DOHH2 (cell line): ENCODE data around the gene FAM181A.

Experiments used
- H3F3A ChIP-seq: fragments of 200-600 bp; sonication (generic), shearing (Covaris generic); 2 replicates; pipeline ENCODE4 v1.6.0; 2016; ENCODE audit warnings: antibody characterized with exemption, mild to moderate bottlenecking; ENCODE audit not compliant: control insufficient read depth, insufficient read depth
- H3K27ac ChIP-seq: fragments of 200-600 bp; sonication (generic); 2 replicates; pipeline ENCODE4 v1.5.1; 2014; ENCODE audit warnings: low read depth, mild to moderate bottlenecking, low read length, moderate library complexity
- H3K27me3 ChIP-seq: fragments of 200-600 bp; sonication (generic); 2 replicates; pipeline ENCODE4 v1.6.1; 2014; ENCODE audit warnings: mild to moderate bottlenecking, low read length, mixed read lengths; ENCODE audit not compliant: control insufficient read depth
- H3K36me3 ChIP-seq: fragments of 200-600 bp; sonication (generic); 2 replicates; pipeline ENCODE4 v1.6.1; 2014; ENCODE audit warnings: mild to moderate bottlenecking, low read length, moderate library complexity, mixed read lengths; ENCODE audit not compliant: control insufficient read depth
- H3K4me1 ChIP-seq: fragments of 200-600 bp; sonication (generic); 2 replicates; pipeline ENCODE4 v1.6.1; 2014; ENCODE audit warnings: mild to moderate bottlenecking, low read length, mixed read lengths; ENCODE audit not compliant: control insufficient read depth
- H3K4me2 ChIP-seq: fragments of 200-600 bp; sonication (generic); 2 replicates; pipeline ENCODE4 v1.6.0; 2014; ENCODE audit warnings: mild to moderate bottlenecking, low read length, moderate library complexity
- H3K4me3 ChIP-seq: fragments of 200-600 bp; sonication (generic); 2 replicates; pipeline ENCODE4 v1.5.1; 2014; ENCODE audit warnings: mild to moderate bottlenecking, low read length, mixed read lengths
- H3K79me2 ChIP-seq: fragments of 200-600 bp; sonication (generic); 2 replicates; pipeline ENCODE4 v1.6.1; 2014; ENCODE audit warnings: mild to moderate bottlenecking, low read length, mixed read lengths; ENCODE audit not compliant: control insufficient read depth
- H3K9me2 ChIP-seq: fragments of 200-600 bp; sonication (generic); replicated peaks from 2 replicates; pipeline ENCODE4 v1.6.1; 2014; ENCODE audit warnings: mild to moderate bottlenecking, low read length, mixed read lengths; ENCODE audit not compliant: control insufficient read depth
- H3K9me3 ChIP-seq: fragments of 200-600 bp; sonication (generic); 2 replicates; pipeline ENCODE4 v1.6.1; 2014; ENCODE audit warnings: antibody characterized with exemption, low read length, mixed read lengths; ENCODE audit not compliant: control insufficient read depth, insufficient read depth
- H4K20me1 ChIP-seq: fragments of 200-600 bp; sonication (generic); 2 replicates; pipeline ENCODE4 v1.6.0; 2014; ENCODE audit warnings: low read depth, mild to moderate bottlenecking, antibody characterized with exemption, low read length, moderate library complexity; ENCODE audit not compliant: control insufficient read depth, insufficient read depth
- CTCF ChIP-seq: fragments of 200-600 bp; sonication (generic); IDR thresholded peaks from one replicate; pipeline ENCODE4 v1.5.1; 2014; ENCODE audit warnings: antibody characterized with exemption, mild to moderate bottlenecking, low read depth, low read length; ENCODE audit not compliant: poor library complexity, severe bottlenecking
- EZH2phosphoT487 ChIP-seq: fragments of 200-600 bp; sonication (generic); IDR thresholded peaks from 2 replicates; pipeline ENCODE4 v1.6.1; 2017; ENCODE audit warnings: borderline replicate concordance, mild to moderate bottlenecking, antibody characterized with exemption, low read length, moderate library complexity, mixed read lengths

The FAM181A gene

GRCh38 chr14:93958567-93959238, 31.6 kb downstream of the FAM181A start:
- Histone ChIP-seq H3K27me3 (no peaks in the 10 kb centered on the region), H3K27ac (peak overlapping the region; percentile 98), H3K4me1 (peaks cover 100% of the 10 kb centered on the region), H3K36me3 (peaks cover 3% of the 10 kb centered on the region; the same call in 1 of the 2 replicates), H3F3A (peaks cover 35% of the 10 kb centered on the region), H3K9me2 (no peaks in the 10 kb centered on the region), H3K4me2 (peak overlapping the region; percentile 97), H3K79me2 (0 out of 2 replicates have a peak, but pooled peaks cover 6% of the 10 kb centered on the region), H3K4me3 (peak overlapping the region; percentile 60), H3K9me3 (no peaks in the 10 kb centered on the region), H4K20me1 (no peaks in the 10 kb centered on the region)
- TF ChIP-seq CTCF (no peak), EZH2phosphoT487 (no peak)

- peak overlapping the region; percentile 98 for H3K27ac ChIP-seq
- H3K9me2 ChIP-seq = no peaks in the 10 kb centered on the region
- H3F3A ChIP-seq = peaks cover 35% of the 10 kb centered on the region
- no peaks in the 10 kb centered on the region for H3K27me3 ChIP-seq
- H3K4me3 ChIP-seq = peak overlapping the region; percentile 60
- 0 out of 2 replicates have a peak, but pooled peaks cover 6% of the 10 kb centered on the region for H3K79me2 ChIP-seq
- H3K9me3 ChIP-seq = no peaks in the 10 kb centered on the region
- H3K4me2 ChIP-seq = peak overlapping the region; percentile 97
- peaks cover 3% of the 10 kb centered on the region; the same call in 1 of the 2 replicates for H3K36me3 ChIP-seq
- H3K4me1 ChIP-seq = peaks cover 100% of the 10 kb centered on the region
- H4K20me1 ChIP-seq = no peaks in the 10 kb centered on the region
- TF ChIP-seq CTCF (no peak), EZH2phosphoT487 (no peak)
These were observed 32.3 kb downstream of the FAM181A start for GRCh38 chr14:93959239-93960107.

GRCh38 chr14:93960108-93960475, 32.9 kb downstream of the FAM181A start:
- H3K9me2 ChIP-seq = no peaks in the 10 kb centered on the region
- TF ChIP-seq CTCF = no peak
- no peak for TF ChIP-seq EZH2phosphoT487
- no peaks in the 10 kb centered on the region for H4K20me1 ChIP-seq
- H3K4me3 ChIP-seq = peak overlapping the region; percentile 60
- H3K9me3 ChIP-seq = no peaks in the 10 kb centered on the region
- peaks cover 100% of the 10 kb centered on the region for H3K4me1 ChIP-seq
- H3K4me2 ChIP-seq = peak overlapping the region; percentile 97
- 0 out of 2 replicates have a peak, but pooled peaks cover 6% of the 10 kb centered on the region for H3K79me2 ChIP-seq
- H3K27me3 ChIP-seq = no peaks in the 10 kb centered on the region
- H3K36me3 ChIP-seq = peaks cover 3% of the 10 kb centered on the region; the same call in 1 of the 2 replicates
- peaks cover 37% of the 10 kb centered on the region for H3F3A ChIP-seq
- peak overlapping the region; percentile 98 for H3K27ac ChIP-seq
